ENCODE measurements around the gene SEMA3B.

- TF ChIP-seq CTCF (IDR thresholded peaks at IDR 0.05; ENCODE audit: low read length): no peak
- no peak for TF ChIP-seq EZH2 (optimal IDR thresholded peaks at IDR 0.05; ENCODE audit: low read depth, low read length)
- no peak for TF ChIP-seq EZH2phosphoT487 (IDR thresholded peaks at IDR 0.05; ENCODE audit: low read length)
Measured at GRCh38 chr3:50299929-50300680, 31.2 kb downstream of the SEMA3B start.
